Stromal cell of bone marrow (primary cell): ENCODE measurements around the gene OCEL1.

Experiments
- DNase-seq: peaks from one replicate; pipeline ENCODE4 v3.0.0-alpha.2; 2012; ENCODE audit warnings: low read depth

Gene OCEL1

DNA sequence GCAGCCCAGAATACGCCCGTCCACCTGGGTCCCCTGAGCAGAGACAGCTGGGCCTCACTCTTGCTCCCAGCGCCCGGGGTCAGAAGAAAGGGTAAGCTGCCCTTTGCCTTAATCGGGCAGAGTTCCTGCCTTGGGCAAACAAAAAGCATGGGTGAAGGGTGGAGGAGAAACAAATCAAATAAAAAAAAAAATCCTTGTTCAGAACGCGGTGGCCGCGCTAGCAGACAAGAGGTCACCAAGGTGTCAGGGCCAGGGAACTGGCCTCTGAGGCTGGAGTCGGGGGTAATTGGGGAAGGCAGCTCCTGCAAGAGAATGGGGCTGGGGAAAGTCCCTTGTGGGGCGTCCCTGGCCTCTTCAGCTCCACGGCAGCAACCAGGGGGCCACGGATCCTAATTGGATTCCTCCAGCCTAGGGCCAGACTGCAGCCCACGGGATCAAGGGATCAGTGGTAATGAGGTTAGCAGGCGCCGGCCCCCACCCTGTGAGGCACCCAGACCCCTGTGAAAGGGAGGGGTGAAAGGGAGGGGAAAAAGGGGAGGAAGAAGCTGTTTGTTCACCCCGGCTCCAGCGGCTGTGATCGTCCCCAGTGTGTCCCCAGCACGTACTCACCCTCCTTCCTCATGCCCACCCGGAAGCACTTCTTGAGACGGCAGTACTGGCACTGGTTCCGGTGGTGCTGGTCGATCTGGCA is 14.2 kb downstream of the OCEL1 start:
- DNase-seq = no peak

DNA sequence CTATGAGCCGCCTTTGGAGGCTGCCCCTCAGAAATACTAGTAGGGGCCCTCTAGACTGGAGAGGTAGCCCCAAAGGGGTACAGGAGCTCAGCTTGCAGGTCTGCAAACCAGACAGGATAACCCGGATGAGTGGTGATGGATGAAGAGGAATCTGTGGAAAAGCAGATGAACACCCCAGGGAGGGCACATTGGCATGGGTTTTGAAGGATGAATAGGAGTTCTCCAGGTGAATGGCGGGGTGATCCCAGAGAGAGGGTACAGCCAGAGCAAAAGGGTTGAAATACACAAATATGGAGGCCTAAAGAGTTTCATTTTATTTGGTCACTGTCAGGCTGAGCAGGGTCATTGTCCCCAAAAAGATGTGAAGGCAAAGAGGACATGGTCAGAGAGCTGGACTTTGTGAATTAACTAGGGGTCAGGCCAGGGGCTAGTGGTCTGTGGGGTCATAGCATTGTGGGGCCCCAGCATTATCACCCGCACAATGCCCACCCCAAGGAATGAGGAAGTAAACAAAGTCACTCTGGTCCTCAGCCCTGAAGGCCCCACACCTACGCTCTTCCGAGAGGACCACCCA is 14.9 kb downstream of the OCEL1 start:
- DNase-seq = no peak

DNA sequence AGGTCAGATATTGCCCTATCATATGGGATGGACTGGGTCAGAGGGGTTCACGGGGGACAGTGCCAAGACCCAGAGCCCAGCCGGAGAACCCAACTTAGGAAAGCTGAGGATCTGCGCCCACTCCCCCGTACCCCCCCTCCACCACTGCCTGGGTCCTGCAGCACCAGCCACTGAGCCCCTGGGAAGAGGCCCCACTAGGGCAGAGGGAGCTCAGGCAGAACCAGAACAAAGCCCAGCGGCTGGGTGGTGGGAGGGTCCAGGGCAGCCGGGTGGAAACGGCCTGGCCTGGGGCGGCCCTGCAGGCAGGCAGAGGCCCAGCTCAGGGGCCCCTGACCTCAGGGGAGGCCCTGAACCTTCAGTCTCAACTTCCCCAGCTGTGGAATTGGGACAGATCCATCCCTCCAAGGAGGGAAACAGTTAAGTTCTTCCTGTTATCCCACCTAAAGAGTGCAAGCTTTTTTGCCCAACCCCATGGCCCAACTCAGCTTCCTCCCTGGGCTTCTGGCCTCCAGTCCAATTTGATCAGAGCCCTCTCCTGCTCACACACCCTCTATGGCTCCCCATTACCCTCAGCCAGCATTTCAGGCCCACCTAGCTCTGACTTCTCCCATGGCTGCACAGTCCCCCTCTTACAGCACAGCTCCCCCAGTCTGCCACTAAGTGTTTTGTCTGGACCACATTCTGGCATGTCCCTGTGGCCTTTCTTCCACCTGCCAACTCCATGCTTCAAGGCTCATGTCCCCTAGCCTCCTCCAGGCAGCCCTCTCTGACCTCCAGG is 16.6 kb downstream of the OCEL1 start:
- DNase-seq = no peak

- DNase-seq = no peak
These were observed 17.3 kb downstream of the OCEL1 start for GRCh38 chr19:17243211-17243829.

- DNase-seq = no peak
These were observed 18.0 kb downstream of the OCEL1 start for GRCh38 chr19:17243830-17244617.

DNA sequence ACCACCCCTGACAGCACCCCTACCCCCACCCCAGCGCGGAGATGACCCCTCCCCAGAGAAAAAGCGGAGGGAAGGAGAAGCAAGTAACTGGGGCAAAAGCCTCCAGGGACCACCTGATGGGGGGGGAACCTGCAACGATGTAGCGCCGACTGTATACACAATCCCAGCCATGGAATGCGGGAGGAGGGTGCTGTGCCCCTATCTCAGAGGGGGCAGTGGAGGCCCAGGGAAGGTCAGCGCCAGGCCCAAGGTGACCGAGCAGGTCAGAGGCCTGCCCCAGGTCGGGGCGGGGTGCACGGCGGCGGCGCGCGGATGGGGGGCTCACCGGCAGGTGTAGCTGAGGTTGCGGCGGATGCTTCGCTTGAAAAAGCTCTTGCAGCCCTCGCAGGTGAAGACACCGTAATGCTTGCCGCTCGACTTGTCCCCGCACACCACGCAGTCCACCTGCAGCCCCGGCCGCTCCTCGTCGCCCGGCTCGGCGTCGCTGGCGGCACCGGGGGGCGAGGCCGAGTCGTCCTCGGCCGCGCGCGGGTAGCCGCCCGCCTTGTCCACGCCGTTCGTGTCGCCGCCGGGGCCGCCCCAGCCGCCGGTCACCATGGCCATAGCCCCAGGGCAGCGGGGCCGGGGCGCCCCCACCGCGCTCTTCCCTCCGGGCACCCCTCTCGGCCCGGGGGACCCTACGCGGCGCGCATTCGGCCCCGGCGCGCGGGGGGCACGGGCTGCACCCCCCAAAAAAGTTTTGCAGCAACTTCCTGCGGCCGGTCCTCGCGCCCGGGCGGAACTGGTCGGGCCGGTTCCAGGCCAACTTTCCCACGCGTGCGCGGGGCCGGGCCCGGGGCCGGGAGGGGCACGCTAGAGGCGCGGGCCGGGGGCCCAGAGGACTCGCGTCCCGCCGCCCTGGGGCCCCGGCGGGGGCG is 18.9 kb downstream of the OCEL1 start:
- no peak for DNase-seq

GRCh38 chr19:17245535-17245984 is 19.5 kb downstream of the OCEL1 start, which contains the start of gene NR2F6:
Gene NR2F6 (minus strand): TSS chr19:17245919. CDS start chr19:17245220, 699 bp downstream.
- DNase-seq = no peak

- no peak for DNase-seq
These were observed 20.8 kb downstream of the OCEL1 start for GRCh38 chr19:17246681-17247425.

- no peak for DNase-seq
These were observed 22.2 kb downstream of the OCEL1 start for GRCh38 chr19:17248011-17248776.

DNA sequence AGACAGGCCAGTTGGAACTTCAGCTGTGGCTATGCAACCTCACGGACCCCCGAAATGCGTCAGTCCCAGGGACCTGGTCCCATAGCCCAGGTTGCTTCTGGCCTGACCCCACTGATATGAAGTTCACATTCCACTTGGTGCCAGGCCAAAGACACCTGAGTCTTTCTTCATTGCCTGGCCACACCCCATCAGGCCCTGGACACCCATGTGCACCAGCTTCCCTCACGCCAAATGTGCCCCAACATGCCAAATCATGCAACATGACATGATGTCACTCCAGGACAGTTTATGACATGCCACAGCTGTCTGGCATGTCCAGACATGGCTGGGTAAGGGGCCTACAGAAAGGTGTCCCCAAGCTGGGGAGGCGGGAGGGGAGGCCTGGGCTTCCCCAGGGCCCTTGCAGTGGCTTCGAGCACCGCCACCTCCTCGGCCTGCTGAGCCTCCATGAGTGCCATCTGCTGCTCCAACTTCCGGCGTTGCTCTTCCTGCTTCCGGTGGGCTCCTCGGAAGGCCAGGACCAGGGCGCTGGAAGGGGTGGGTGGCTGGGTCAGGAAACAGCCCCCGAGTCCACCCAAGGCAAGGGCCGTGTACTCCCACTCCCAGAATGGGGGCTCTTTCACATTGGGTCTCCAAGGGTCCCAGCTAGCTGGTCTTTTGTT is 24.0 kb downstream of the OCEL1 start:
- no peak for DNase-seq

DNA sequence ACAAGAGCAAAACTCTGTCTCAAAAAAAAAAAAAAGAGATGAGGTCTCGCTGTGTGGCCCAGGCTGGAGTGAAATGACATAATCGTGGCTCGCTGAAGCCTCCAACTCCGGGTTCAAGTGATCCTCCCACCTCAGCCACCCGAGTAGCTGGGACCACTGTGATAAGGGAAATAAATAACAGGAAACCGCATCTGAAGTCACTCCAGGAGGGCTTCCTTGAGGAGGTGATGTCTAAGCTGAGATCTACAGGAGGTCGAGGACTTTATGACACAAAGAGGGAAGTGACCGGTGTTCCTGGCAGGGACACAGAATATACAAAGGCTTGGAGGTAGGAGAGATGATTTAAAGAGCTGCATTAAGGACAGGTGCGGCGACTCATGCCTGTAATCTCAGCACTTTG is 28.6 kb downstream of the OCEL1 start:
- DNase-seq = no peak

DNA sequence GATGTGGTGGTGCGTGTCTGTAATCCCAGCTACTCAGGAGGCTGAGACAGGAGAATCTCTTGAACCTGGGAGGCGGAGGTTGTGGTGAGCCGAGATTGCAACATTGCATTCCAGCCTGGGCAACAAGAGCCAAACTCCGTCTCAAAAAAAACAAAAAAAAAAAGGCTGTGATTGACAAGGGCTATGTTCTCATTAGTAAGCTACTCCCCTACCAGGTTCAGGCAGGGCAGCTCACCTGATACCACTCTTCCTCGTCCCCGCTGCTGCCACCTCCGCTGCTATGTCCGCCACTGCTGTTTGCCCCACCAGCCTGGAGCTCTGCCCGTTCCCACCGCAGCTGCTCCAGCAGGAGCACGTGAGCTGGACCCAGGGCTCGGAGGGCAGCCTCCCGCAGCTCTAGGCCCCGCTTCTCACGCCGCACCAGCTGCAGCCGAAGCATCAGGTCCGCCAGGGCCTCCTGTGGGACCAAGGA is 29.2 kb downstream of the OCEL1 start:
- no peak for DNase-seq

- no peak for DNase-seq
These were observed 30.1 kb downstream of the OCEL1 start for GRCh38 chr19:17256130-17256529.

GRCh38 chr19:17259118-17259780 is 33.2 kb downstream of the OCEL1 start:
- DNase-seq = no peak

DNA sequence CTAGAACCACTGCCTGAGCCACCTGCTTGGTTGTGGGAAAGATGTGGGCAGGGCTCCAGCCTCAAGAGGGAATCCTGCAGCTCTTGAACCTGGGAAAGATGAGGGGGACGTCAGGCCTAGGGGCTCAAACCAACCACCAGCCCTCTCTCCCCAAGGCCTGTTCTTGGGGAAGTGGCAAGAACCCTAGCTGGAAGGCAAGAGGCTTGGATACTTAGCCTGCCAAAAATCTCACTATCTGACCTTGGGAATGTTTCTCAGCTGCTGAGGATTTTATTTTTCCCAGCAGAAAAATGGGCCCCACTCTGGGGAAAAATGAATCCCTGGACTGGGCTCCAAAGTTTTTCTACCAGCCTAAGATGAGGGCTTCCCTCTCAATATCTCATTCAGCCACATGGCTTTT is 33.9 kb downstream of the OCEL1 start:
- DNase-seq = no peak

GRCh38 chr19:17260842-17261325 is 34.9 kb downstream of the OCEL1 start:
- DNase-seq = peak; percentile 28

- DNase-seq = no peak
These were observed 36.5 kb downstream of the OCEL1 start for GRCh38 chr19:17262557-17262956.
